ENCODE measurements around the gene CNN2. TPM values are rescaled to one million over a fixed set of nuclear protein-coding genes. Genes with fewer than 3 reads are reported as not detected.

Gene CNN2
- total RNA-seq, 4 donors from 2014 or later, result 69.9 to 122 (median 79.4) TPM

GRCh38 chr19:1053176-1054101, 27.0 kb downstream of the CNN2 start:
- DNase-seq (ENCODE audit: low spot score in 2 of 2), result no peak
- Histone ChIP-seq H3K27me3 (no peaks in the 10 kb centered on the region), H3K36me3 (peaks cover 0 to 41% (median 0%) of the 10 kb centered on the region in 3 donors), H3K9me3 (peaks cover 0 to 40% (median 14%) of the 10 kb centered on the region in 4 donors), H3K4me1 (no peaks in the 10 kb centered on the region), H3K27ac (no peak overlapping the region), H3K4me3 (no peak overlapping the region)
- TF ChIP-seq EP300 (IDR thresholded peaks at IDR 0.05), result no peak
- TF ChIP-seq POLR2A (IDR thresholded peaks at IDR 0.05), result no peak
- 84 to 89% methylated on average over 30 of the region's 31 CpGs for WGBS, 2 donors

GRCh38 chr19:1054102-1055027, 28.0 kb downstream of the CNN2 start:
- peaks cover 0 to 49% (median 15%) of the 10 kb centered on the region in 4 donors for H3K9me3 ChIP-seq
- H3K4me1 ChIP-seq, result no peaks in the 10 kb centered on the region
- WGBS, 2 donors, result 90 to 94% methylated on average over 18 to 28 of the region's 28 CpGs
- TF ChIP-seq CTCF (IDR thresholded peaks at IDR 0.05), result no peak
- TF ChIP-seq EP300 (IDR thresholded peaks at IDR 0.05), result no peak
- H3K27ac ChIP-seq, result no peak overlapping the region
- H3K36me3 ChIP-seq, result peaks cover 0 to 48% (median 0%) of the 10 kb centered on the region in 3 donors
- H3K4me3 ChIP-seq, result no peak overlapping the region
- DNase-seq (ENCODE audit: low spot score in 2 of 2), result no peak
- no peaks in the 10 kb centered on the region for H3K27me3 ChIP-seq

- no peaks in the 10 kb centered on the region for H3K4me1 ChIP-seq
- H3K27me3 ChIP-seq, result no peaks in the 10 kb centered on the region
- no peak overlapping the region for H3K4me3 ChIP-seq
- H3K36me3 ChIP-seq, result peaks cover 0 to 52% (median 0%) of the 10 kb centered on the region in 3 donors
- DNase-seq (ENCODE audit: low spot score in 2 of 2), result no peak
- WGBS, 2 donors, result 94 to 97% methylated on average over 6 to 14 of the region's 14 CpGs
- no peak overlapping the region for H3K27ac ChIP-seq
- H3K9me3 ChIP-seq, result peaks cover 0 to 56% (median 15%) of the 10 kb centered on the region in 4 donors
- no peak for TF ChIP-seq CTCF (IDR thresholded peaks at IDR 0.05)
- no peak for TF ChIP-seq EP300 (IDR thresholded peaks at IDR 0.05)
- TF ChIP-seq POLR2A (IDR thresholded peaks at IDR 0.05), result no peak
Measured at GRCh38 chr19:1055028-1055425, 28.6 kb downstream of the CNN2 start.

GRCh38 chr19:1055886-1056620, 29.6 kb downstream of the CNN2 start:
- H3K4me1 ChIP-seq, result no peaks in the 10 kb centered on the region
- H3K27ac ChIP-seq, result no peak overlapping the region
- H3K9me3 ChIP-seq, result peaks cover 0 to 64% (median 15%) of the 10 kb centered on the region in 4 donors
- WGBS, 2 donors, result 96 to 98% methylated on average over 19 to 20 of the region's 20 CpGs
- H3K27me3 ChIP-seq, result no peaks in the 10 kb centered on the region
- H3K4me3 ChIP-seq, result no peak overlapping the region
- H3K36me3 ChIP-seq, result peaks cover 0 to 52% (median 0%) of the 10 kb centered on the region in 3 donors
- DNase-seq (ENCODE audit: low spot score in 2 of 2), result no peak
- TF ChIP-seq CTCF (IDR thresholded peaks at IDR 0.05) (no peak), EP300 (IDR thresholded peaks at IDR 0.05) (no peak), POLR2A (IDR thresholded peaks at IDR 0.05) (no peak)
